HFF-Myc (cell line): ENCODE data around the gene ELOB.

Experiments
- DNase-seq: peaks from one replicate; pipeline ENCODE4 v3.0.0-alpha.2; 2011; ENCODE audit warnings: low read depth; ENCODE audit errors: extremely low read depth
- H3K4me3 ChIP-seq: replicated peaks from 2 replicates; pipeline ENCODE4 v1.5.1; 2011; ENCODE audit warnings: low read depth, mild to moderate bottlenecking, control low read depth, low read length
- CTCF ChIP-seq: IDR thresholded peaks from 2 replicates; pipeline ENCODE4 v1.5.1; 2012; ENCODE audit warnings: mild to moderate bottlenecking, low read depth, low read length, control low read depth; ENCODE audit errors: missing control alignments

Gene ELOB

GRCh38 chr16:2817340-2818271 lies 40.5 kb upstream of the ELOB start:
- H3K4me3 ChIP-seq, result no peak overlapping the region
- DNase-seq, result no peak
- TF ChIP-seq CTCF, result no peak

GRCh38 chr16:2816751-2817339 lies 39.8 kb upstream of the ELOB start, which contains the start of gene PRSS21:
TSS of gene PRSS21 (plus strand) at chr16:2817237. CDS start at chr16:2817269, 32 bp downstream.
- no peak for TF ChIP-seq CTCF

GRCh38 chr16:2815299-2815771 lies 38.3 kb upstream of the ELOB start:
- DNase-seq, result no peak
- H3K4me3 ChIP-seq, result no peak overlapping the region
- no peak for TF ChIP-seq CTCF

More at GRCh38 chr16:2816751-2817339, 39.8 kb upstream of the ELOB start, which contains the start of gene PRSS21:
- no peak within 1 kb of the TSS for H3K4me3 ChIP-seq
- no peak for DNase-seq

GRCh38 chr16:2814551-2815298 lies 37.6 kb upstream of the ELOB start:
- DNase-seq, result no peak
- no peak for TF ChIP-seq CTCF
- no peak overlapping the region for H3K4me3 ChIP-seq

- no peak for DNase-seq
- TF ChIP-seq CTCF, result no peak
- no peak overlapping the region for H3K4me3 ChIP-seq
Measured at GRCh38 chr16:2813771-2814221, 36.7 kb upstream of the ELOB start.

- no peak for DNase-seq
- TF ChIP-seq CTCF, result no peak
- no peak overlapping the region for H3K4me3 ChIP-seq
Measured at GRCh38 chr16:2811703-2812471, 34.8 kb upstream of the ELOB start.
